Measurements from ENCODE around the gene TSPAN31.

DNA sequence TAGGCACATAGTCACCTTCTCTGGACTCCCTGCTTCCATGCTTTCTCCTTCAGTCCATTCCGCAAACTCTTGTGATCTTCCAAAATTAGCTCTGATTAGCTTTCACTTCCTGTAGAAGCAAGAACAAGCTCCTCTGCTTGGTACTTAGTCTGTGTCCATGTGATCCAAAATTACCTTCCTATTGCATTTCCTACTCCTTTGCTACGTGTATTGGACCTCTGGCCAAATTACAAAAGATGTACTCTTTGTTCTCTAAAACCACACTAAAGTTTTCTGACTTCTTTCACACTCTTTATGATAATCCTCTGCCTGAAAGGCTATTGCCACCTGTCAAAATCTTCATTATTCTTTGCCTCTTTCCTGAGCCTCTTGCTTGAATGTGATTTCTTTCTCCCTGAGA lies 37.0 kb downstream of the TSPAN31 start:
- TF ChIP-seq POLR2A (IDR thresholded peaks at IDR 0.05; ENCODE audit: low read length): no peak
- TF ChIP-seq GATA1 (IDR thresholded peaks at IDR 0.05; ENCODE audit: low read depth, low read length): no peak
